ENCODE results near the gene GJA9.
"Not testable (repeated sequence)": the region's sequence is repeated elsewhere in the genome, so short reads cannot be mapped to it uniquely, and the experiment has no call there.

The GJA9 gene

DNA sequence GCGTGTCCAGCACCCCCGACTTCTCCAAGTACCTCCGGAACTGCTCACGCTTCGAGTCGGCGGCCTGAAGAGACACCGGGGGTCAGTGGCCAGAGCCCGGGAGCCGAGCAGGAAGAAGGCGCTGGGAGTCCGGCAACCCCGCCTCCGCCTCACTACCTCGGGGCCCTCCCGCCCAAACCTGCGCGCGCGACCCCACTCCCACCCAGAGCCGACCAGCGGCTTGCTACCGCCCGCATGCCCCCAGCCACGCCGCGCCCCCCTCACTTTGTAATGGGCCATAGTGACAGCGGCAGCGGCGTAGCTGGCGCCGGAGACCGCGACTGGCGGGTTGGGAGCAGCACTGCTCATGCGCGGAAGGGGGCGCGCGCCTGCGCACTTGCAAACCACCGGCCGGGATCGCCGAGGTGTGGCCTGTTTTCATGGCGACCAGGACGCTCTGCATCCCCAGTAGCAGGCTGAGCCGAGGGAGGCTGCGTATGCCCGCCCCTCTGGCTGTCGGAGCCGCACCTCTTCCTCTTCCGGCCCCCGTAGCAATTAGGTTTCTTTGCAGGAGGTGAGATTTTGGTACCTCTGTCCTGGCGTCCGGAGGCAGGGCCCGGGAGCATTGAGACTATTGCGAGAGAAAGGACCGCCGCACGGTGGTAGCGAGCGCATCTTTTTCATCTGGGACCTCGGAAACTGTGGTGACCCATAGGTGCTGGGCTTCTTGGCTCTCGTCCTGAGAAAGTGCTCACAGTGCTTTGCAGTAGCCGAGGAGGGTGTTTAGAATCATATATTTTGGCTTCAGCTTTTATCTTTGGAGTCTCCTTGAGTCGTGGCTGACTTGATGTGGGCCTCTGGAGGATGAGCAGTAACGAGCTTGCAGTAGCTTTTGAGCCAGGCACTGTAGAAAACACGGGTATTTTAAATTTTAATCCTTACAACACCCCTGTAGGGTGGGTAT, 8.1 kb downstream of the GJA9 start, which contains the start of gene MYCBP:
MYCBP (minus strand) TSS at position 322 of the 943 bp plus-strand sequence; CDS start at position 279, 43 bp downstream.
- peak; percentile 95 for DNase-seq

- no peak for DNase-seq
These were observed 8.9 kb downstream of the GJA9 start for GRCh38 chr1:38872401-38873026.

- no peak for DNase-seq
These were observed 10.4 kb downstream of the GJA9 start for GRCh38 chr1:38870996-38871395.

GRCh38 chr1:38867208-38867607, 14.2 kb downstream of the GJA9 start:
- DNase-seq: no peak

DNA sequence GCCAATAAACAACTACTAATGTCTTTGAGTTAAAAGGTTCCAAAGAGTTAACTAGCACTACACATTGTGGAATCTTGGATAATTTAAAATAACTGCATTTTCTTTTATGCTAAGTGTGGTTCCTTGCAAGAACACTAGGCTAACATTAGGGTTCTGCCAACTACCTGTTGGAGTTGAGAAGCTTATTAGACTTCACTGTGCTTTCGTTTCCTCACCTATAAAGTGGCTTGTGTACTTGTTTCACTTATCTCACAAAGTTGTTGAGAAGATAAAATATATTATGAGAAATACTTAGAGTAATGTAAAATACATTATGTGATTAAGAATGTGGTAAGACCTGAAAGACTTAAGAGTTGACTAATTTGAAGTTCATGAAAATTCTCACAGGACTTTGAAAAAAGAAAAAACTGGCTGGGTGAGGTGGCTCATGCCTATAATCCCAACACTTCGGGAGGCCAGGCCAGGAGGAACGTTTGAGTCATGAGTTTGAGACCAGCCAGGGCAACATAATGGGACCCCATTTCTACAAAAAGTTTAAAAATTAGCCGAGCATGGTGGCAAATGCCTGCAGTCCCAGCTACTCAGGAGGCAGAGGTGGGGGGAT, 16.2 kb downstream of the GJA9 start:
- DNase-seq: no peak

GRCh38 chr1:38860454-38860795, 21.0 kb downstream of the GJA9 start:
- no peak for DNase-seq

- peak; percentile 95 for DNase-seq
These were observed 21.6 kb downstream of the GJA9 start, which contains the start of gene RRAGC for GRCh38 chr1:38859561-38860453. TSS of gene RRAGC (minus strand) at chr1:38859772. CDS start at chr1:38859646, 126 bp downstream.

GRCh38 chr1:38858833-38859560, 22.4 kb downstream of the GJA9 start:
- peak; percentile 18 for DNase-seq

DNA sequence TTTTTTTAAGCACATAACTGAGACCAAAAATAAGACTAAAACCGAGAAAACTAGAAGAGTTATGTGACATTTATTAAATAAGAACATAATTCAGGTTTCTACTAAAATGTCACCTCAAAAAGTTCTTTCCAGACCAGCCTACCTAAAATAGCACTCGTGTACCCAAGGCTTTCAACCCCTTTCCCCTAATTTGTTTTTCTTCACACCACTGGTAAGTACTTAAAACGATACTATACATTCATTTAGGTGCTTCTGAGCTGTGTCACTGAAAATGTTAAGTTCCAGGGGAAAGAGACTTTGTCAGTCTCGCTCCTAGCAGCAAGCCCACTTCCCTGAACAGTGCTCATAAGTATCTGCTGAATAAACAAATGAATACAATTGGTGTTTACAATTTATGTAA, 28.6 kb downstream of the GJA9 start:
- DNase-seq: no peak

- DNase-seq: peak; percentile 31
These were observed 33.3 kb downstream of the GJA9 start for GRCh38 chr1:38848071-38848470.

GRCh38 chr1:38846210-38846609, 35.2 kb downstream of the GJA9 start:
- no peak for DNase-seq

- not testable (repeated sequence) for DNase-seq
These were observed 36.3 kb downstream of the GJA9 start for GRCh38 chr1:38845088-38845487.

DNA sequence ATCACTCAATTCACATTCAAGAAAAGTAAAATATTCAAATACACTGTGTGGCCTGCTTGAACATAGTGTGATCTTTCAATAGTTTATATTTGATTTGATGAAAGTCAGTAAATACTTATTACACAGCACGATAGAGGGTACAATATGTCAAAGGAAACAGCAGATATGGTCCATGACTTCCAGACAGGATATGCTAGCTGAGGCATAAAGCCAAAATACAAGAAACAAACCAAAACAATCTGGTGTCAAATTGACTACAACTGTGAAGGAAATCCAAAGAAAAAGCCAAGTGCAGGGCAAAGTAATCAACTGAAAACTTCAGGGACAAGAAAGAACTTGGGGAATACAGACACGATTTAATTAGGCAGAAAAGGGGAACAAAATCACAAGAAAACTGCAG, 41.1 kb downstream of the GJA9 start:
- no peak for DNase-seq

DNA sequence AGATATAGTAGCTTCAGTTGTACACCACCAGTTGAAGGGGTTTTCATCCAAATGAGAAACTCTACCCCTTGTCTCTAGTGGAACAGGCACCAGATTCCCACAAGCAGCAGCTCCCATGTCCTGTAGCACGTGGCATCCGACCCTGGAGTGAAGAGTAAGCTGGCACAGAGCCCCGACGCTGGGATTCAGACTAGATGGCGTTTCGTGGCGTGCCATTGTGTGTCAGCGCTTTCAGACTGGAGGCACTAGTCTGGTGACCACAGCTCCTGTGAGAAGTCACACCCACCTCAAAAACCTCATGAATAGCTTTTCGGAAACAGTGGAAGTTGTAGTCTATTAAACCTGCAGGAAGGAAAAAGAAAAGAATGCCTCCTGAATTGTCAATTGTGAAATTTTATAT, 42.0 kb downstream of the GJA9 start:
- DNase-seq: no peak

DNA sequence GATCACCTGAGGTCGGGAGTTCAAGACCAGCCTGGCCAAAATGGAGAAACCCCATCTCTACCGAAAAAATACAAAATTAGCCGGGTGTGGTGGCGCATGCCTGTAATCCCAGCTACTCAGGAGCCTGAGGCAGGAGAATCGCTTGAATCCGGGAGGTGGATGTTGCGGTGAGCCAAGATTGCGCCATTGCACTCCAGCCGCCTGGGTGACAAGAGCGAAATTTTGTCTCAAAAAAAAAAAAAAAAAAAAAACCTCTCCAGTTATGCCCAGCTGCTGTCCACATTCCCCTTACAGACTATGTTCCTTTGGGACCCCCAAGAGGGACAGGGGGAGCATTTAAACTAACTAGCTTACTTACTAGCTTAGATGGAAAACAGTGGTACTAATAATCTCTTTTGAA, 45.1 kb downstream of the GJA9 start:
- not testable (repeated sequence) for DNase-seq

DNA sequence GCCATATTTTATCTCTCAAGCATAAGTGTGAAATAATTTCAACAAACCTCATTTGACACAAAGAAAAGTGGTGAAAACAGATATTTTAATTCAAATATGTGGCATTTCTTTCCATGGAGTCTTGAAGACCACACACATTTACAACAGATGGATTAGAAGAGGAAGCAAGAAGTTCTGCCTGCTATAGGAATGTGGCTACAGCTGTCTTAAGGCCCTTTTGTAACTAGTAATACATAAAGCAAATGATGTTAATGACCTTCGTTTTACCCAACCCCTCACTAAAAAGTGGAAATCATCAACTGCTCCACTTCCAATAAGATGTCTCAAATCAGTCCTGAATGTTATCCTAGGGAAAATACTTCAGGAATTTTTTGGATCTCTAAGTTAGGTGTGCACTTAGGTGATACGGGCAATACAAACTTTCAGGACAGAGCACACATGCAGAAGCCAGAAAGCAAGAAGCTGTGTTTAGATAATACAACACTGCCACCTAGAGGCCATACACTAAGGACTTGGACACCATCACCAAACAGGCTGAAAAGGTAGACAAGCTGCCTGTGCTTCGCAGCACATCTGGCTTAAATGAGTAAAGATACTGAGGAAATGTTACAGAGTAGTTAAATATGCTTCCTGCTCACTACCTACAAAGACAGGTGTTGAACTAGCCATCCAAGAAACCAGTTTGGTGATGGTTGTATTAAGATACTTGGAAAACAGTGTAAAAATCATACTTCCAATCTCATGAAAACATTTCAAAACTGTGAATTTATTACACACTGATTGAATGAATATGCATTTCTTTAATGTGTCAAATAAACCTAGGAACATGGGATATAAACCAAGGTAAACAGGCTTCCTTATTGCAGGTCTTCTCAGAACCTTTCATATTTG, 46.2 kb downstream of the GJA9 start:
- DNase-seq: peak; percentile 78

- peak; percentile 41 for DNase-seq
These were observed 47.1 kb downstream of the GJA9 start for GRCh38 chr1:38834221-38834782.

- DNase-seq: no peak
These were observed 48.2 kb downstream of the GJA9 start for GRCh38 chr1:38833146-38833545.

GRCh38 chr1:38832370-38832734, 49.0 kb downstream of the GJA9 start:
- DNase-seq: no peak

GRCh38 chr1:38831731-38832369, 49.5 kb downstream of the GJA9 start:
- no peak for DNase-seq

Data from GDM1 (cell line).